ENCODE measurements around the gene FHOD3. TPM values are rescaled to one million over a fixed set of nuclear protein-coding genes. Genes with fewer than 3 reads are reported as not detected.

Gene FHOD3
- total and polyA plus RNA-seq, 9 of the 15 experiments (the other 6 are each of a cell fraction or from before 2014, with no cell fraction given): 0.11 TPM; not detected in 8

- TF ChIP-seq, protein P1, sequence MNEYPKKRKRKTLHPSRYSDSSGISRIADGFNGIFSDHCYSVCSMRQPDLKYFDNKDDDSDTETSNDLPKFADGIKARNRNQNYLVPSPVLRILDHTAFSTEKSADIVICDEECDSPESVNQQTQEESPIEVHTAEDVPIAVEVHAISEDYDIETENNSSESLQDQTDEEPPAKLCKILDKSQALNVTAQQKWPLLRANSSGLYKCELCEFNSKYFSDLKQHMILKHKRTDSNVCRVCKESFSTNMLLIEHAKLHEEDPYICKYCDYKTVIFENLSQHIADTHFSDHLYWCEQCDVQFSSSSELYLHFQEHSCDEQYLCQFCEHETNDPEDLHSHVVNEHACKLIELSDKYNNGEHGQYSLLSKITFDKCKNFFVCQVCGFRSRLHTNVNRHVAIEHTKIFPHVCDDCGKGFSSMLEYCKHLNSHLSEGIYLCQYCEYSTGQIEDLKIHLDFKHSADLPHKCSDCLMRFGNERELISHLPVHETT (CRISPR knock-in tag; conservative IDR thresholded peaks at IDR 0.05 in 1 of 2, IDR thresholded peaks at IDR 0.05 in 1 of 2): no peak
- TF ChIP-seq EP400 (IDR thresholded peaks at IDR 0.05) (no peak), FOSL1 (tag; conservative IDR thresholded peaks at IDR 0.05) (0 out of 2 replicates have a peak, but pooled peaks have one; percentile 23), TEAD4 (IDR thresholded peaks at IDR 0.05; ENCODE audit: low read length) (peak; percentile 77), TEAD4 (CRISPR knock-in tag; IDR thresholded peaks at IDR 0.05; ENCODE audit: borderline replicate concordance) (no peak), ZKSCAN8 (CRISPR knock-in tag; IDR thresholded peaks at IDR 0.05) (no peak), FOXA1 (IDR thresholded peaks at IDR 0.05; ENCODE audit: borderline replicate concordance) (no peak), SAFB2 (IDR thresholded peaks at IDR 0.05; ENCODE audit: borderline replicate concordance, low read depth, low read length, severe bottlenecking) (no peak), E4F1 (CRISPR knock-in tag; IDR thresholded peaks at IDR 0.05; ENCODE audit: borderline replicate concordance) (no peak), HINFP (tag; conservative IDR thresholded peaks at IDR 0.05; ENCODE audit: low read depth) (no peak), RCOR1 (IDR thresholded peaks at IDR 0.05; ENCODE audit: borderline replicate concordance in 1 of 2, low read depth in 2 of 2, low read length in 2 of 2) (peak in 1 of 2 experiments; percentile 64; a peak in 1 of 4 replicates), E2F3 (CRISPR knock-in tag; IDR thresholded peaks at IDR 0.05) (no peak), RFX1 (IDR thresholded peaks at IDR 0.05) (no peak), MEIS2 (IDR thresholded peaks at IDR 0.05; ENCODE audit: partially characterized antibody) (no peak), KAT8 (IDR thresholded peaks at IDR 0.05; ENCODE audit: low read depth) (no peak), KAT7 (CRISPR knock-in tag; IDR thresholded peaks at IDR 0.05; ENCODE audit: borderline replicate concordance) (no peak), CBFA2T2 (conservative IDR thresholded peaks at IDR 0.05) (peak; percentile 58), ESRRB (CRISPR knock-in tag; IDR thresholded peaks at IDR 0.05; ENCODE audit: borderline replicate concordance) (no peak), ZBTB1 (CRISPR knock-in tag; IDR thresholded peaks at IDR 0.05; ENCODE audit: borderline replicate concordance, low read depth) (no peak), SRSF7 (optimal IDR thresholded peaks at IDR 0.05; ENCODE audit: low read depth, low read length) (no peak)
- TF ChIP-seq, protein P2, sequence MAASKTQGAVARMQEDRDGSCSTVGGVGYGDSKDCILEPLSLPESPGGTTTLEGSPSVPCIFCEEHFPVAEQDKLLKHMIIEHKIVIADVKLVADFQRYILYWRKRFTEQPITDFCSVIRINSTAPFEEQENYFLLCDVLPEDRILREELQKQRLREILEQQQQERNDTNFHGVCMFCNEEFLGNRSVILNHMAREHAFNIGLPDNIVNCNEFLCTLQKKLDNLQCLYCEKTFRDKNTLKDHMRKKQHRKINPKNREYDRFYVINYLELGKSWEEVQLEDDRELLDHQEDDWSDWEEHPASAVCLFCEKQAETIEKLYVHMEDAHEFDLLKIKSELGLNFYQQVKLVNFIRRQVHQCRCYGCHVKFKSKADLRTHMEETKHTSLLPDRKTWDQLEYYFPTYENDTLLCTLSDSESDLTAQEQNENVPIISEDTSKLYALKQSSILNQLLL (CRISPR knock-in tag; IDR thresholded peaks at IDR 0.05; ENCODE audit: borderline replicate concordance): no peak
These were observed 82.0 kb downstream of the FHOD3 start (continued) for GRCh38 chr18:36379435-36379984.

Data from K562 (cell line).